PC-9 (cell line): ENCODE data around the gene RPL22. TPM values are rescaled to one million over a fixed set of nuclear protein-coding genes. Genes with fewer than 3 reads are reported as not detected.

Experiments
- BruUV-seq: library from RNA; stranded (reverse); fragments of 400-500 nt; replicated peaks from 2 replicates; lab custom pipeline; 2021; lab: Mats Ljungman, UMichigan
- CTCF ChIA-PET: fragments of 300-600 bp; sonication (Branson Sonifier 250); formaldehyde crosslinking; loops from one replicate; lab custom pipeline; 2022; ENCODE audit warnings: antibody characterized with exemption; lab: Charles Lee
- POLR2A ChIA-PET: fragments of 300-600 bp; sonication (Branson Sonifier 250); formaldehyde crosslinking; loops from one replicate; lab custom pipeline; 2022; ENCODE audit warnings: antibody characterized with exemption; ENCODE audit not compliant: unreplicated experiment; lab: Charles Lee
- DNase-seq, 2 experiments: peaks; one replicate each; pipeline versions ENCODE4 v3.0.0 to v3.0.0-alpha.2; 2015 to 2022; ENCODE audit warnings: mixed read lengths in 1 of 2
- H2AFZ ChIP-seq: fragments of 200-600 bp; sonication (generic); 2 replicates; pipeline ENCODE4 v1.8.1; 2017; ENCODE audit warnings: antibody characterized with exemption
- H3F3A ChIP-seq: fragments of 200-600 bp; sonication (generic); 2 replicates; pipeline ENCODE4 v1.8.1; 2017; ENCODE audit warnings: antibody characterized with exemption, mild to moderate bottlenecking, low read depth; ENCODE audit not compliant: insufficient read depth
- H3K27ac ChIP-seq: fragments of 200-600 bp; sonication (generic); 2 replicates; pipeline ENCODE4 v1.6.1; 2016; ENCODE audit warnings: mixed run types
- H3K27me3 ChIP-seq: fragments of 200-600 bp; sonication (generic); 2 replicates; pipeline ENCODE4 v1.6.1; 2016; ENCODE audit warnings: low read depth, mixed run types; ENCODE audit not compliant: insufficient read depth
- H3K36me3 ChIP-seq: fragments of 200-600 bp; sonication (generic); 2 replicates; pipeline ENCODE4 v1.6.1; 2016; ENCODE audit warnings: low read depth, mixed run types
- H3K4me1 ChIP-seq: fragments of 200-600 bp; sonication (generic); replicated peaks from 2 replicates; pipeline ENCODE4 v1.6.1; 2016; ENCODE audit warnings: mixed run types; ENCODE audit not compliant: insufficient read depth
- H3K4me2 ChIP-seq: fragments of 200-600 bp; sonication (generic); 2 replicates; pipeline ENCODE4 v1.6.1; 2017; ENCODE audit warnings: mixed run types
- H3K4me3 ChIP-seq: fragments of 200-600 bp; sonication (generic); 2 replicates; pipeline ENCODE4 v1.6.1; 2016; ENCODE audit warnings: mixed run types
- H3K79me2 ChIP-seq: fragments of 200-600 bp; sonication (generic); 2 replicates; pipeline ENCODE4 v1.6.1; 2017; ENCODE audit warnings: low read depth, mixed run types
- H3K9me2 ChIP-seq: fragments of 200-600 bp; sonication (generic); 2 replicates; pipeline ENCODE4 v1.8.1; 2017; ENCODE audit warnings: mild to moderate bottlenecking; ENCODE audit not compliant: insufficient read depth
- H3K9me3 ChIP-seq: fragments of 200-600 bp; sonication (generic); 2 replicates; pipeline ENCODE4 v1.8.1; 2016; ENCODE audit warnings: low read depth; ENCODE audit not compliant: insufficient read depth
- H4K20me1 ChIP-seq: fragments of 200-600 bp; sonication (generic); 2 replicates; pipeline ENCODE4 v1.8.1; 2017; ENCODE audit not compliant: insufficient read depth
- CTCF ChIP-seq: fragments of 200-600 bp; sonication (generic); conservative IDR thresholded peaks from 2 replicates; pipeline ENCODE4 v1.6.1; 2017; ENCODE audit warnings: mixed run types, antibody characterized with exemption, mild to moderate bottlenecking, moderate library complexity
- EZH2 ChIP-seq: fragments of 200-600 bp; sonication (generic); IDR thresholded peaks from 2 replicates; pipeline ENCODE4 v1.8.0; 2017; ENCODE audit warnings: antibody characterized with exemption, low read depth
- intact Hi-C: fragments of 100-400 bp; cut with micrococcal nuclease; formaldehyde crosslinking; loops from one replicate; pipeline ENCODE4 v1.10.0; 2022; ENCODE audit not compliant: unreplicated experiment
- total RNA-seq: library from RNA; stranded (reverse); gene quantifications from 2 replicates; pipeline ENCODE4 v1.2.3, GENCODE V29; 2021

Gene RPL22
- total RNA-seq, 1 experiment from 2014 or later: 447 TPM

GRCh38 chr1:6154525-6155319, 44.7 kb downstream of the RPL22 start:
- no peak for DNase-seq
- no peaks in the 10 kb centered on the region for H3K79me2 ChIP-seq
- CTCF ChIA-PET: interaction anchor here (0.6 kb wide), 1 partner anchor 209 kb away, joined by 5 read pairs; no protein-coding TSS in a partner anchor
- no peaks in the 10 kb centered on the region for H4K20me1 ChIP-seq
- H3K36me3 ChIP-seq: no peaks in the 10 kb centered on the region
- no peak overlapping the region for H3K4me2 ChIP-seq
- no peak overlapping the region for H2AFZ ChIP-seq
- peaks cover 27% of the 10 kb centered on the region for H3F3A ChIP-seq
- no peak overlapping the region for H3K4me3 ChIP-seq
- TF ChIP-seq EZH2 (no peak), CTCF (no peak)
- H3K27ac ChIP-seq: no peak overlapping the region
- no TSS peak for BruUV-seq
- intact Hi-C loops: no loop called here
- peaks cover 27% of the 10 kb centered on the region for H3K4me1 ChIP-seq
- no peaks in the 10 kb centered on the region for H3K9me3 ChIP-seq
- POLR2A ChIA-PET: no interaction called here
- no peaks in the 10 kb centered on the region for H3K27me3 ChIP-seq
- no peaks in the 10 kb centered on the region for H3K9me2 ChIP-seq

- intact Hi-C loops: no loop called here
- CTCF ChIA-PET: no interaction called here
- H3K4me2 ChIP-seq: no peak overlapping the region
- no TSS peak for BruUV-seq
- H3K36me3 ChIP-seq: no peaks in the 10 kb centered on the region
- H3K27ac ChIP-seq: no peak overlapping the region
- H3K9me2 ChIP-seq: no peaks in the 10 kb centered on the region
- H3K4me3 ChIP-seq: no peak overlapping the region
- no peaks in the 10 kb centered on the region for H3K79me2 ChIP-seq
- no peaks in the 10 kb centered on the region for H4K20me1 ChIP-seq
- DNase-seq: no peak
- peaks cover 20% of the 10 kb centered on the region for H3K4me1 ChIP-seq
- peaks cover 20% of the 10 kb centered on the region for H3F3A ChIP-seq
- POLR2A ChIA-PET: no interaction called here
- TF ChIP-seq CTCF (no peak), EZH2 (no peak)
- no peak overlapping the region for H2AFZ ChIP-seq
- no peaks in the 10 kb centered on the region for H3K27me3 ChIP-seq
- no peaks in the 10 kb centered on the region for H3K9me3 ChIP-seq
These were observed 46.5 kb downstream of the RPL22 start for GRCh38 chr1:6152882-6153281.

- no peak overlapping the region for H3K4me3 ChIP-seq
- no peak overlapping the region for H3K4me2 ChIP-seq
- peaks cover 15% of the 10 kb centered on the region for H3F3A ChIP-seq
- POLR2A ChIA-PET: no interaction called here
- DNase-seq: no peak
- H4K20me1 ChIP-seq: no peaks in the 10 kb centered on the region
- no peaks in the 10 kb centered on the region for H3K9me2 ChIP-seq
- no peaks in the 10 kb centered on the region for H3K27me3 ChIP-seq
- no peaks in the 10 kb centered on the region for H3K9me3 ChIP-seq
- H3K79me2 ChIP-seq: no peaks in the 10 kb centered on the region
- H3K27ac ChIP-seq: no peak overlapping the region
- CTCF ChIA-PET: no interaction called here
- no peaks in the 10 kb centered on the region for H3K36me3 ChIP-seq
- peaks cover 14% of the 10 kb centered on the region for H3K4me1 ChIP-seq
- no TSS peak for BruUV-seq
- no peak overlapping the region for H2AFZ ChIP-seq
- TF ChIP-seq EZH2: no peak
- TF ChIP-seq CTCF: no peak
- intact Hi-C loops: no loop called here
These were observed 47.2 kb downstream of the RPL22 start for GRCh38 chr1:6152181-6152580.
